ENCODE results near the gene LRRC41. TPM values are rescaled to one million over a fixed set of nuclear protein-coding genes. Genes with fewer than 3 reads are reported as not detected.

LRRC41 gene
- total RNA-seq, 6 experiments from 2014 or later = 93.9 to 118 (median 104) TPM

GRCh38 chr1:46281021-46281420 lies 22.4 kb downstream of the LRRC41 start:
- Mint-ChIP-seq H3K4me3 (no peak overlapping the region), H3K27ac (0 out of 2 replicates have a peak overlapping the region, but pooled peaks have one; percentile 16), H3K27me3 (ENCODE audit: insufficient read depth) (peaks cover 4% of the 10 kb centered on the region; the same call in 1 of the 2 replicates), H3K4me1 (ENCODE audit: low read depth) (peaks cover 26% of the 10 kb centered on the region), H3K36me3 (ENCODE audit: low read depth) (peaks cover 47% of the 10 kb centered on the region), H3K9me3 (no peaks in the 10 kb centered on the region)
- DNase-seq = no peak
- TF ChIP-seq CTCF (IDR thresholded peaks at IDR 0.05) = no peak

GRCh38 chr1:46280092-46280491 lies 23.3 kb downstream of the LRRC41 start:
- H3K36me3 Mint-ChIP-seq (ENCODE audit: low read depth) = peaks cover 52% of the 10 kb centered on the region
- DNase-seq = no peak
- TF ChIP-seq CTCF (IDR thresholded peaks at IDR 0.05) = no peak
- H3K4me3 Mint-ChIP-seq = no peak overlapping the region
- peaks cover 4% of the 10 kb centered on the region; the same call in 1 of the 2 replicates for H3K27me3 Mint-ChIP-seq (ENCODE audit: insufficient read depth)
- no peaks in the 10 kb centered on the region for H3K9me3 Mint-ChIP-seq
- no peak overlapping the region for H3K27ac Mint-ChIP-seq
- peaks cover 23% of the 10 kb centered on the region for H3K4me1 Mint-ChIP-seq (ENCODE audit: low read depth)

GRCh38 chr1:46278807-46279206 lies 24.6 kb downstream of the LRRC41 start:
- Mint-ChIP-seq H3K27me3 (ENCODE audit: insufficient read depth) (peaks cover 7% of the 10 kb centered on the region), H3K4me3 (no peak overlapping the region), H3K9me3 (no peaks in the 10 kb centered on the region), H3K27ac (peak overlapping the region; percentile 22; the same call in 1 of the 2 replicates), H3K36me3 (ENCODE audit: low read depth) (peaks cover 54% of the 10 kb centered on the region), H3K4me1 (ENCODE audit: low read depth) (peaks cover 10% of the 10 kb centered on the region)
- DNase-seq = no peak
- TF ChIP-seq CTCF (IDR thresholded peaks at IDR 0.05) = no peak

GRCh38 chr1:46277658-46278373 lies 25.6 kb downstream of the LRRC41 start:
- Mint-ChIP-seq H3K36me3 (ENCODE audit: low read depth) (peaks cover 46% of the 10 kb centered on the region), H3K9me3 (no peaks in the 10 kb centered on the region), H3K4me1 (ENCODE audit: low read depth) (peaks cover under 1% of the 10 kb centered on the region; the same call in 1 of the 2 replicates), H3K27me3 (ENCODE audit: insufficient read depth) (peaks cover 9% of the 10 kb centered on the region), H3K27ac (no peak overlapping the region), H3K4me3 (no peak overlapping the region)
- no peak for DNase-seq
- no peak for TF ChIP-seq CTCF (IDR thresholded peaks at IDR 0.05)

GRCh38 chr1:46275030-46275337 lies 28.4 kb downstream of the LRRC41 start:
- no peak for DNase-seq
- Mint-ChIP-seq H3K4me1 (ENCODE audit: low read depth) (no peaks in the 10 kb centered on the region), H3K4me3 (no peak overlapping the region), H3K9me3 (no peaks in the 10 kb centered on the region), H3K36me3 (ENCODE audit: low read depth) (peaks cover 26% of the 10 kb centered on the region; the same call in 1 of the 2 replicates), H3K27me3 (ENCODE audit: insufficient read depth) (peaks cover 7% of the 10 kb centered on the region), H3K27ac (no peak overlapping the region)
- TF ChIP-seq CTCF (IDR thresholded peaks at IDR 0.05) = no peak

Data from HFFc6 (cell line).